ENCODE measurements around the gene PIGM.

Gene PIGM

GRCh38 chr1:159983681-159984080, 48.1 kb downstream of the PIGM start:
- Mint-ChIP-seq H3K9me3 (no peaks in the 10 kb centered on the region), H3K36me3 (ENCODE audit: low read depth) (no peaks in the 10 kb centered on the region), H3K27me3 (ENCODE audit: low read depth) (peaks cover 36% of the 10 kb centered on the region), H3K4me3 (no peak overlapping the region), H3K27ac (no peak overlapping the region), H3K4me1 (ENCODE audit: low read depth) (no peaks in the 10 kb centered on the region)
- DNase-seq (ENCODE audit: low spot score) = no peak

GRCh38 chr1:159982280-159982679, 49.5 kb downstream of the PIGM start:
- no peaks in the 10 kb centered on the region for H3K4me1 Mint-ChIP-seq (ENCODE audit: low read depth)
- H3K4me3 Mint-ChIP-seq = no peak overlapping the region
- H3K36me3 Mint-ChIP-seq (ENCODE audit: low read depth) = no peaks in the 10 kb centered on the region
- no peak for DNase-seq (ENCODE audit: low spot score)
- H3K27me3 Mint-ChIP-seq (ENCODE audit: low read depth) = peaks cover 42% of the 10 kb centered on the region
- no peaks in the 10 kb centered on the region for H3K9me3 Mint-ChIP-seq
- no peak overlapping the region for H3K27ac Mint-ChIP-seq

- Mint-ChIP-seq H3K27ac (no peak overlapping the region), H3K4me1 (ENCODE audit: low read depth) (no peaks in the 10 kb centered on the region), H3K36me3 (ENCODE audit: low read depth) (no peaks in the 10 kb centered on the region), H3K4me3 (no peak overlapping the region), H3K9me3 (no peaks in the 10 kb centered on the region), H3K27me3 (ENCODE audit: low read depth) (peaks cover 47% of the 10 kb centered on the region)
- no peak for DNase-seq (ENCODE audit: low spot score)
Observed at GRCh38 chr1:159981351-159982055, 50.3 kb downstream of the PIGM start.

- no peak for DNase-seq (ENCODE audit: low spot score)
- no peaks in the 10 kb centered on the region for H3K36me3 Mint-ChIP-seq (ENCODE audit: low read depth)
- no peak overlapping the region for H3K4me3 Mint-ChIP-seq
- peaks cover 45% of the 10 kb centered on the region for H3K27me3 Mint-ChIP-seq (ENCODE audit: low read depth)
- H3K9me3 Mint-ChIP-seq = no peaks in the 10 kb centered on the region
- no peak overlapping the region for H3K27ac Mint-ChIP-seq
- H3K4me1 Mint-ChIP-seq (ENCODE audit: low read depth) = no peaks in the 10 kb centered on the region
Observed at GRCh38 chr1:159980786-159981185, 51.0 kb downstream of the PIGM start.

GRCh38 chr1:159980076-159980475, 51.7 kb downstream of the PIGM start:
- H3K4me1 Mint-ChIP-seq (ENCODE audit: low read depth) = no peaks in the 10 kb centered on the region
- H3K36me3 Mint-ChIP-seq (ENCODE audit: low read depth) = no peaks in the 10 kb centered on the region
- H3K27ac Mint-ChIP-seq = no peak overlapping the region
- no peak for DNase-seq (ENCODE audit: low spot score)
- no peaks in the 10 kb centered on the region for H3K9me3 Mint-ChIP-seq
- H3K4me3 Mint-ChIP-seq = no peak overlapping the region
- peaks cover 42% of the 10 kb centered on the region for H3K27me3 Mint-ChIP-seq (ENCODE audit: low read depth)

- no peak for DNase-seq (ENCODE audit: low spot score)
- H3K36me3 Mint-ChIP-seq (ENCODE audit: low read depth) = no peaks in the 10 kb centered on the region
- H3K4me3 Mint-ChIP-seq = no peak overlapping the region
- peaks cover 38% of the 10 kb centered on the region for H3K27me3 Mint-ChIP-seq (ENCODE audit: low read depth)
- H3K4me1 Mint-ChIP-seq (ENCODE audit: low read depth) = no peaks in the 10 kb centered on the region
- no peak overlapping the region for H3K27ac Mint-ChIP-seq
- H3K9me3 Mint-ChIP-seq = no peaks in the 10 kb centered on the region
Observed at GRCh38 chr1:159979257-159979656, 52.5 kb downstream of the PIGM start.

GRCh38 chr1:159978107-159978398, 53.7 kb downstream of the PIGM start:
- Mint-ChIP-seq H3K27ac (no peak overlapping the region), H3K4me3 (no peak overlapping the region), H3K27me3 (ENCODE audit: low read depth) (peaks cover 33% of the 10 kb centered on the region), H3K9me3 (no peaks in the 10 kb centered on the region), H3K36me3 (ENCODE audit: low read depth) (no peaks in the 10 kb centered on the region), H3K4me1 (ENCODE audit: low read depth) (no peaks in the 10 kb centered on the region)
- no peak for DNase-seq (ENCODE audit: low spot score)

- Mint-ChIP-seq H3K4me1 (ENCODE audit: low read depth) (no peaks in the 10 kb centered on the region), H3K36me3 (ENCODE audit: low read depth) (no peaks in the 10 kb centered on the region), H3K27me3 (ENCODE audit: low read depth) (peaks cover 32% of the 10 kb centered on the region), H3K27ac (no peak overlapping the region), H3K9me3 (no peaks in the 10 kb centered on the region), H3K4me3 (no peak overlapping the region)
- DNase-seq (ENCODE audit: low spot score) = no peak
Observed at GRCh38 chr1:159977364-159978106, 54.3 kb downstream of the PIGM start.
